WERI-Rb-1 (cell line): ENCODE results near the gene TNNI2.
"Not testable (repeated sequence)": the region's sequence is repeated elsewhere in the genome, so short reads cannot be mapped to it uniquely, and the experiment has no call there.

ENCODE experiments used
- DNase-seq: peaks from one replicate; pipeline ENCODE4 v3.0.0-alpha.2; 2020
- H3K27ac ChIP-seq: fragments of 250-450 bp; sonication (Bioruptor Pico); 2 replicates; pipeline ENCODE4 v1.5.1; 2020; ENCODE audit warnings: mild to moderate bottlenecking, moderate library complexity
- H3K27me3 ChIP-seq: fragments of 250-450 bp; sonication (Bioruptor Pico); 2 replicates; pipeline ENCODE4 v1.5.1; 2021; ENCODE audit warnings: mild to moderate bottlenecking, low read depth, moderate library complexity; ENCODE audit not compliant: insufficient read depth, severe bottlenecking
- H3K36me3 ChIP-seq: fragments of 250-450 bp; sonication (Bioruptor Pico); 2 replicates; pipeline ENCODE4 v1.5.1; 2020; ENCODE audit warnings: mild to moderate bottlenecking, moderate library complexity
- H3K4me3 ChIP-seq: 2 replicates; pipeline ENCODE4 v1.5.1; 2011; ENCODE audit warnings: low read depth, mild to moderate bottlenecking, control low read depth, low read length
- H3K9me3 ChIP-seq: fragments of 250-450 bp; sonication (Bioruptor Pico); 2 replicates; pipeline ENCODE4 v1.5.1; 2021; ENCODE audit warnings: mild to moderate bottlenecking, moderate library complexity; ENCODE audit not compliant: severe bottlenecking
- CTCF ChIP-seq: IDR thresholded peaks from 2 replicates; pipeline ENCODE4 v1.5.1; 2011; ENCODE audit warnings: low read depth, mild to moderate bottlenecking, control low read depth, inconsistent platforms, low read length

TNNI2 gene

GRCh38 chr11:1797391-1798125, 41.2 kb upstream of the TNNI2 start:
- H3K9me3 ChIP-seq = no peaks in the 10 kb centered on the region
- H3K36me3 ChIP-seq = no peaks in the 10 kb centered on the region
- TF ChIP-seq CTCF = no peak
- peaks cover 87% of the 10 kb centered on the region for H3K27me3 ChIP-seq
- no peak overlapping the region for H3K4me3 ChIP-seq
- H3K27ac ChIP-seq = no peak overlapping the region
- no peak for DNase-seq

GRCh38 chr11:1803246-1803645, 35.5 kb upstream of the TNNI2 start:
- H3K4me3 ChIP-seq = no peak overlapping the region
- peaks cover 87% of the 10 kb centered on the region for H3K27me3 ChIP-seq
- TF ChIP-seq CTCF = no peak
- DNase-seq = no peak
- H3K36me3 ChIP-seq = no peaks in the 10 kb centered on the region
- H3K27ac ChIP-seq = no peak overlapping the region
- H3K9me3 ChIP-seq = no peaks in the 10 kb centered on the region

GRCh38 chr11:1803835-1804519, 34.8 kb upstream of the TNNI2 start:
- DNase-seq, H3K9me3 ChIP-seq, H3K36me3 ChIP-seq, H3K4me3 ChIP-seq, H3K27ac ChIP-seq: not testable (repeated sequence)
- H3K27me3 ChIP-seq = peaks cover 87% of the 10 kb centered on the region

- Histone ChIP-seq H3K9me3 (no peaks in the 10 kb centered on the region), H3K27me3 (peaks cover 91% of the 10 kb centered on the region), H3K36me3 (no peaks in the 10 kb centered on the region), H3K4me3 (no peak overlapping the region), H3K27ac (no peak overlapping the region)
- TF ChIP-seq CTCF = no peak
- DNase-seq = no peak
Observed at GRCh38 chr11:1805525-1805924, 33.3 kb upstream of the TNNI2 start.

- Histone ChIP-seq H3K36me3 (no peaks in the 10 kb centered on the region), H3K27ac (no peak overlapping the region), H3K4me3 (no peak overlapping the region), H3K27me3 (peaks cover 92% of the 10 kb centered on the region), H3K9me3 (peaks cover 5% of the 10 kb centered on the region)
- TF ChIP-seq CTCF = no peak
- DNase-seq = no peak
Observed at GRCh38 chr11:1807264-1807995, 31.4 kb upstream of the TNNI2 start.

GRCh38 chr11:1810761-1811160, 28.0 kb upstream of the TNNI2 start:
- no peak for TF ChIP-seq CTCF
- no peaks in the 10 kb centered on the region for H3K36me3 ChIP-seq
- no peak for DNase-seq

More at GRCh38 chr11:1810761-1811160, 28.0 kb upstream of the TNNI2 start:
- Histone ChIP-seq H3K4me3 (no peak overlapping the region), H3K9me3 (peaks cover 7% of the 10 kb centered on the region), H3K27me3 (peaks cover 97% of the 10 kb centered on the region), H3K27ac (no peak overlapping the region)
